ENCODE measurements around the gene NEMP2.

DNA sequence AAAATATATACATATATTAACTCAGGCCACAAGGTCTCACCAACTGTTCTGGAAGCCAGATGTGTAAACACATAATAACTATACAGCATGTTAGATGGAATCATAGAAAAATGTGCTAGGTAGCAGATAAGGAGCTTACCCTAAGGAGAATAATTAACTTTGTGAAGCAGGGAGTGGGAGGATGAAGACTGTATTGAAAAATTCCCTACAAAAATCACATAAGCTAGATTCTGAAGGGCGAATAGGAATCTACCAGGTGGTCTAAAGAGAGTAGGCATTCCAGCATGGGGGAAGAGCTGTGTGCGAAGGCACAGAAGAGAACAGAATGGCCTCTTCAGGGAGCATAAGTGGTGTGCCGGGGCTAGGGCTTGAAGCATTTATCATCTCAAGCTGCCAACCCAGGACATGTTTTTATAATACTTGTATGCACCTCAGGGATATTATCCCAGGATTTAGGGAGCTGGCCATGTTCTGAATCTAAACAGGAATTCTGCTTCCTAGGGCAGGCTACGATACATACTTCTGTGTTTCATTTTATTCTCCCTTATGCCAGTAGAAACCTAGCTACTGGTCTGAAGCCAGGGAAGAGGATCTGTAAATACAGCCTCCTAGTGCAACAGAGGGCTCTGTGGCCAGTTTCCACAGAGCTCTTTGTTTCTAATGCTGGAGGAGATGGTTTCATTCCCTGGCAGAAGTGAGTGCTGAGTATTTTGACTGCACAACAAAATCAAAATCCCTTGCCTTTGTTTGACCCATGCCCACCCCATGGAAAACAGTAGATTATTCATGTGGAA lies 56.7 kb downstream of the NEMP2 start:
- TF ChIP-seq, protein P1, sequence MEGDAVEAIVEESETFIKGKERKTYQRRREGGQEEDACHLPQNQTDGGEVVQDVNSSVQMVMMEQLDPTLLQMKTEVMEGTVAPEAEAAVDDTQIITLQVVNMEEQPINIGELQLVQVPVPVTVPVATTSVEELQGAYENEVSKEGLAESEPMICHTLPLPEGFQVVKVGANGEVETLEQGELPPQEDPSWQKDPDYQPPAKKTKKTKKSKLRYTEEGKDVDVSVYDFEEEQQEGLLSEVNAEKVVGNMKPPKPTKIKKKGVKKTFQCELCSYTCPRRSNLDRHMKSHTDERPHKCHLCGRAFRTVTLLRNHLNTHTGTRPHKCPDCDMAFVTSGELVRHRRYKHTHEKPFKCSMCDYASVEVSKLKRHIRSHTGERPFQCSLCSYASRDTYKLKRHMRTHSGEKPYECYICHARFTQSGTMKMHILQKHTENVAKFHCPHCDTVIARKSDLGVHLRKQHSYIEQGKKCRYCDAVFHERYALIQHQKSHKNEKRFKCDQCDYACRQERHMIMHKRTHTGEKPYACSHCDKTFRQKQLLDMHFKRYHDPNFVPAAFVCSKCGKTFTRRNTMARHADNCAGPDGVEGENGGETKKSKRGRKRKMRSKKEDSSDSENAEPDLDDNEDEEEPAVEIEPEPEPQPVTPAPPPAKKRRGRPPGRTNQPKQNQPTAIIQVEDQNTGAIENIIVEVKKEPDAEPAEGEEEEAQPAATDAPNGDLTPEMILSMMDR (conservative IDR thresholded peaks at IDR 0.05) = no peak
- no peak for TF ChIP-seq ZFX (IDR thresholded peaks at IDR 0.05)
